BJ (cell line): ENCODE measurements around the gene TBX4. TPM values are rescaled to one million over a fixed set of nuclear protein-coding genes. Genes with fewer than 3 reads are reported as not detected.
A peak's percentile ranks its signal among the peaks of the same experiment; 100 is the strongest.
"Not testable (repeated sequence)": the region's sequence is repeated elsewhere in the genome, so short reads cannot be mapped to it uniquely, and the experiment has no call there.

Experiments used
- CTCF ChIA-PET: fragments of 350-600 bp; formaldehyde crosslinking; extraction: SDS; loops from one replicate; lab custom pipeline; 2021; ENCODE audit warnings: antibody characterized with exemption, inconsistent platforms; lab: Yijun Ruan, JAX
- POLR2A ChIA-PET: fragments of 300-600 bp; sonication (Branson Sonifier 250); formaldehyde crosslinking; extraction: SDS; loops from one replicate; lab custom pipeline; 2021; ENCODE audit warnings: antibody characterized with exemption; lab: Charles Lee
- DNase-seq: peaks from one replicate; pipeline ENCODE4 v3.0.0-alpha.2; 2011; ENCODE audit warnings: low read depth
- H3K27me3 ChIP-seq: 2 replicates; pipeline ENCODE4 v1.6.0; 2011; ENCODE audit warnings: low read length; ENCODE audit not compliant: control insufficient read depth, insufficient read depth
- H3K36me3 ChIP-seq: 2 replicates; pipeline ENCODE4 v1.5.1; 2011; ENCODE audit warnings: low read length; ENCODE audit not compliant: control insufficient read depth, insufficient read depth
- H3K4me3 ChIP-seq: 2 replicates; pipeline ENCODE4 v1.5.1; 2011; ENCODE audit warnings: low read depth, mild to moderate bottlenecking, control low read depth, low read length
- CTCF ChIP-seq: IDR thresholded peaks from 2 replicates; pipeline ENCODE4 v1.5.1; 2011; ENCODE audit warnings: low read depth, mild to moderate bottlenecking, control low read depth, inconsistent platforms, low read length, moderate library complexity; ENCODE audit not compliant: insufficient read depth
- polyA plus RNA-seq: library from polyadenylated mRNA; depleted of rRNA; stranded (reverse); fragments of >200 nt; gene quantifications from 2 replicates; pipeline ENCODE4 v1.2.3, GENCODE V29; 2011

The TBX4 gene
- polyA plus RNA-seq, 1 experiment: 3.7 TPM

GRCh38 chr17:61492759-61493526 lies 40.7 kb downstream of the TBX4 start:
- no peaks in the 10 kb centered on the region for H3K36me3 ChIP-seq
- no peaks in the 10 kb centered on the region for H3K27me3 ChIP-seq
- CTCF ChIA-PET: interaction anchor here (1.0 to 1.7 kb wide), 6 partner anchors 9 to 81 kb away, joined by 3 to 5 read pairs (median 3); no protein-coding TSS in a partner anchor
- POLR2A ChIA-PET: no interaction called here
- peak; percentile 39 for TF ChIP-seq CTCF
- DNase-seq: peak; percentile 85
- no peak overlapping the region for H3K4me3 ChIP-seq

GRCh38 chr17:61493830-61494324 lies 41.7 kb downstream of the TBX4 start:
- H3K36me3 ChIP-seq, POLR2A ChIA-PET, H3K27me3 ChIP-seq, H3K4me3 ChIP-seq, DNase-seq: not testable (repeated sequence)
- CTCF ChIA-PET: interaction anchor here (1.1 to 1.7 kb wide), 5 partner anchors 23 to 82 kb away, joined by 3 to 5 read pairs (median 4); no protein-coding TSS in a partner anchor

- H3K4me3 ChIP-seq: no peak overlapping the region
- H3K36me3 ChIP-seq: no peaks in the 10 kb centered on the region
- ChIA-PET CTCF (interaction anchor here (1.1 to 1.7 kb wide), 4 partner anchors 22 to 77 kb away, joined by 3 to 5 read pairs (median 4); no protein-coding TSS in a partner anchor), POLR2A (interaction anchor here (0.6 kb wide), 1 partner anchor 553 kb away, joined by 3 read pairs; no protein-coding TSS in a partner anchor)
- H3K27me3 ChIP-seq: no peaks in the 10 kb centered on the region
- no peak for DNase-seq
- TF ChIP-seq CTCF: no peak
These were observed 42.3 kb downstream of the TBX4 start for GRCh38 chr17:61494325-61495160.

GRCh38 chr17:61495161-61495857 lies 43.1 kb downstream of the TBX4 start:
- ChIA-PET CTCF (interaction anchor here (1.3 to 1.5 kb wide), 2 partner anchors 21 to 78 kb away, joined by 3 to 5 read pairs; no protein-coding TSS in a partner anchor), POLR2A (interaction anchor here (0.6 kb wide), 2 partner anchors 85 to 552 kb away, joined by 3 read pairs; no protein-coding TSS in a partner anchor)
- TF ChIP-seq CTCF: no peak
- no peak overlapping the region for H3K4me3 ChIP-seq
- no peak for DNase-seq
- H3K27me3 ChIP-seq: no peaks in the 10 kb centered on the region
- no peaks in the 10 kb centered on the region for H3K36me3 ChIP-seq
